Measurements from ENCODE around the gene GGNBP2.

- TF ChIP-seq CTCF (IDR thresholded peaks at IDR 0.05) = no peak
- no peak for TF ChIP-seq EP300 (IDR thresholded peaks at IDR 0.05)
- no peak for TF ChIP-seq POLR2AphosphoS5 (IDR thresholded peaks at IDR 0.05)
- no peak for TF ChIP-seq POLR2A (IDR thresholded peaks at IDR 0.05)
Measured at GRCh38 chr17:36632916-36633771, 88.4 kb downstream of the GGNBP2 start.

Measured in stomach (tissue), 4 donors.